Measurements from ENCODE around the gene PGC.
A peak's percentile ranks its signal among the peaks of the same experiment; 100 is the strongest.

PGC gene

DNA sequence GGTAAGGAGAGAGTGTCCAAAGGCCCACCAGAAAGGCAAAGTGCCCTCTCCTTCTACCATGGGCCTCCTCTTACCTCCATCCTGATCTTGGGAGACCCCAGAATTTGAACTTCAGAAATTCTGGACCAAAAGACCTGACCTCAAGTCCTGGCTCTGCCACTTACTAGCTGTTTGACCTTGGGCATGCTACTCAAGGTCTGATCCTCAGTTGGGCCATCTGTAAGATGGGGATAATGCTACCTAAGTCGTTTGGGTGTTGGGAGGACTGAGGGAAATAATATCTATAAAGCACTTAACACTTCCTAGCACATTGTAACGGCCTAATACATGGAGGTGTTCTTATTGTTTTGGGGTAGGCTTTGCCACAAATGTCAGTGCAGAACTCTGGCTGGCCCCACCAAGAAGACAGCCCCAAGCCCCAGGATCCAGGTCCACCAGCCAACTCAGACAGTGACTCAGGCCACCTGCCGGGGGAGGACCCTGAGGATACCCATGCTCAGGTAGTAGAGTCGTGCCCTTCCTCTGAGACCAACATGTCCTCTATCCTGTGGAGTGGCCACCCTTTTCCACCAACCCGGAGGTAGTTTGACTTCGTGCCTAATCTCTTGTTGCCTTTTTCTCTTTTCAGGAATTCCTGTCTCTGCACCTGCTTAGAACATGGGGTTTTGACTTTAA lies 36.0 kb upstream of the PGC start:
- Mint-ChIP-seq H3K27ac (ENCODE audit: low read depth) (no peak overlapping the region), H3K36me3 (ENCODE audit: insufficient read depth) (peaks cover 15% of the 10 kb centered on the region), H3K4me3 (no peak overlapping the region), H3K9me3 (no peaks in the 10 kb centered on the region), H3K4me1 (peaks cover 21% of the 10 kb centered on the region), H3K27me3 (no peaks in the 10 kb centered on the region)
- DNase-seq (ENCODE audit: low spot score in 2 of 2) (no peak), ATAC-seq (replicated peaks; ENCODE audit: extremely low read depth, poor library complexity, severe bottlenecking) (no peak)

DNA sequence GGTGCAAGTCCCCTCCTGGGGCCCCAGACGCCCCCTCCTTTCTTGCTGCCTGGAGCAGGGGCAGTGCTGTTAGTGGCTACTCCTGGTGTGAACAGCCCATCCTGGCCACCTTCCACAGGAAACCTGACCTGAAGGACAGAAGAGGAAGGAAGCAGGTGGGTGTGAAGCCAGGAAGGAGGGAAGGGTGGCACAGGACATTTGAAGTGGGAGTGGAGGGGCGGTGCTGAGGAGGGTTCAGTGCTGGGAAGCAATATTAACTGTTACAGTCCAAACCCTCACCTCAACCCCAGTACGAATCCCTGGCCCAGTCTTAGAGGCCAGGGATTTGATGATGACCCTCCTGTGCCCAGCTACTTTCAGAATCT lies 34.2 kb upstream of the PGC start:
- H3K4me1 Mint-ChIP-seq: peaks cover 21% of the 10 kb centered on the region

DNA sequence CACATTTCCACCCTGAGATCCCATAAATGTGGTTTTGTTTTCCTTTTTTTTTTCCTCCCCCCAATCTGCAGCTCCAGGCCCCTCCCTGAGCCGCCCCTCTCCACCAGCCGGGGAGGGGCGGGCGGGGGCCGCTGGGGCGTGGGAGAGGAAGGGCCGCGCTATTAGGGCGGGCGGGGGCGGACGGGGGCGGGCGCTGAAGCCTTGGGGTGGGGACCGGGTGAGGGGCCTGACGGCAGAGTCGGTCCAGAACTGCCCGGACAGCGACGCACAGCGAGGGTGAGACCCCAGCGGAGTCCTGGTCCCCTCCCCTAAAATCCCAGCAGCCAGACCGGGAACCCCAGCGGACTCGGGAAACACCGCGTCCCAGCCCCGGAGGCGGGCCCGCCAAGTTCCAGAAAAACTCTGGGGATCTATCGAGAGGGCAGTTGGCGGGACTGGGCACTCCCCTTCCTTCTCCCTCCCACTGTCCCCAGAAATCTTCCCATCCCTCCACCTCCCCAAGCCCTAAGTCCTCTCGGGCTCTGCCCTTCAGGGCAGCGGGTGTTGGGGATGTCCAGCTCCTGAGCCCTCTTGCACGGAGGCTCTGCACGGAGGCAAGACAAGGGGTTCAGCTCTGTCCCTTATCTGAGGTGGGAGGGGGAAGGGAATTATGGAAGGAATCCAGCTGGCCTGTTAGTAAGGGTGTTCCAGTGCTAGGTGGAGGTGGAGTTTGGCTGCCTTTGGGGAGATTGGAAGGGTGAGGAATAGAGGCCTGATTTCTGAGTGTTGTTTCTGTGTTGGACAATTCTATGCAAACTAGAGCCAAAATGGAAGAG lies 33.6 kb upstream of the PGC start, which contains the start of gene PRICKLE4:
TSS of gene PRICKLE4 (plus strand) at position 232 of the 815 bp plus-strand sequence. CDS start 2,692 bp downstream, outside the sequence.
- DNase-seq (ENCODE audit: low spot score in 2 of 2) (no peak), ATAC-seq (replicated peaks; ENCODE audit: extremely low read depth, poor library complexity, severe bottlenecking) (no peak)
- no peaks in the 10 kb centered on the region for H3K9me3 Mint-ChIP-seq
- peak within 1 kb of the TSS; percentile 90 for H3K4me3 Mint-ChIP-seq
- peaks cover 21% of the 10 kb centered on the region for H3K4me1 Mint-ChIP-seq
- H3K27me3 Mint-ChIP-seq: no peaks in the 10 kb centered on the region
- peaks cover 5% of the 10 kb centered on the region for H3K36me3 Mint-ChIP-seq (ENCODE audit: insufficient read depth)
- H3K27ac Mint-ChIP-seq (ENCODE audit: low read depth): peak within 1 kb of the TSS; percentile 55

More for the DNA sequence above, 34.2 kb upstream of the PGC start:
- ATAC-seq (replicated peaks; ENCODE audit: extremely low read depth, poor library complexity, severe bottlenecking) (no peak), DNase-seq (ENCODE audit: low spot score in 2 of 2) (no peak)
- peaks cover 6% of the 10 kb centered on the region for H3K36me3 Mint-ChIP-seq (ENCODE audit: insufficient read depth)
- no peaks in the 10 kb centered on the region for H3K9me3 Mint-ChIP-seq
- H3K4me3 Mint-ChIP-seq: peak overlapping the region; percentile 70
- H3K27me3 Mint-ChIP-seq: no peaks in the 10 kb centered on the region
- H3K27ac Mint-ChIP-seq (ENCODE audit: low read depth): no peak overlapping the region

DNA sequence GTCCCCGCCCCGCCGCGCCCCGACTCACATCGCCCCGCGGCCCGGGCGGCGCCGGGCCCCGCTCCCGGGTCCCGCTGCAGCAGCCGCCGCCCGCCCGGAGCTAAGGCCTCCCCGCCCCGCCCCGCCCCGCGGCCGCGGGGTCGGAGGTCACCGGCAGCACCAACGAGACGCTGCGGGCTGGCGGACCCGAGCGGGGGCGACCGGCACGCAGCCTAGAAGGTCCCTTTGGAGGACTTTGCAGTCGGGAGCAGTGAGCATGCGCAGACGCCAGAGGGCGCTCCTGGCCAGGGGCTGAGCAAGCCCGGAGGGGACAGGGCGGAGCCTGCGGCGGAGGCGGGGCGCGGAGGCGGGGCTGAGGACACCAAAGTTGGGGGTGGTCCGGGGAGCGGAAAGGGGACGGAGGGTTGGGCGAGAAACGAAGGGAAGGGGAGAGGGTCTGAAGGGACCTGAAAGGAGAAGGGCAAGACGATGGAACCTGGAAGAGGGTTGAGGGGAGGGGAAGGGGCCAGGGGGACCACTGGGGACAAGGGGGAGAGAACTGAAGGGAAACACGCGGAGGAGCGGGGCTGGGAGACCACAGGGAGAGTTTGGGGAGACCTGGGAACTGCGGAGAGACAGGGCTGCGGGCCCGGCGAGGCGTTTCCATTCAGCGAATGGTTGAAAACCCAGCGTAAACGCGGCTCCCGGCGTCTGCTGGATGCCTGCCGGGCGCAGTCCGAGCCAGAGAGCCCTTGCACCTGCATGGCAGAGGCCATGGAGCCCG lies 32.8 kb upstream of the PGC start, which contains the start of gene FRS3:
TSS of gene FRS3 (minus strand) at position 113 of the 763 bp plus-strand sequence. CDS start 2,913 bp downstream, outside the sequence.
- Mint-ChIP-seq H3K9me3 (no peaks in the 10 kb centered on the region), H3K36me3 (ENCODE audit: insufficient read depth) (peaks cover 5% of the 10 kb centered on the region)

DNA sequence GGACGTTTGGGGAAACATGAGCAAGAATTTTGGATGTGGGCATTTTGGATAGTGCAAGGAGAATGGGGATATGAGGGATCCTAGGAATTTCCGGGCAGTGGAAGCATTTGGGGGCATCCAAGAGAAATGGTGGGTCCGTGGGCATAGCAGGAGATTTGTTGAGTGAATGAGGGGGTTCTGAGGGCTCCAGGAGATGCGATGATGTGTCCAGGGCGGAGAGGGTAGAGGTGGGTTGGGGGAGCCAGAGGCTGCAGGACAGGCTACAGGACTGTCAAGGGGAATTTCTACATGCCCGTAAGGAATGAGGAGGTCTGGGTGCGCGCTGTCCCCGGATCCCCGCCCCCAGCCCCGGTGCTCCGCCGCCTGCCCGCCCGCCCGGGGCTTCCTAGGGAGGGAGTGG lies 32.1 kb upstream of the PGC start:
- Mint-ChIP-seq H3K4me1 (peaks cover 21% of the 10 kb centered on the region), H3K27ac (ENCODE audit: low read depth) (peak overlapping the region; percentile 81), H3K36me3 (ENCODE audit: insufficient read depth) (peaks cover 5% of the 10 kb centered on the region), H3K4me3 (peak overlapping the region; percentile 90), H3K9me3 (no peaks in the 10 kb centered on the region), H3K27me3 (no peaks in the 10 kb centered on the region)
- no peak for DNase-seq (ENCODE audit: low spot score in 2 of 2)
- ATAC-seq (replicated peaks; ENCODE audit: extremely low read depth, poor library complexity, severe bottlenecking): peak; percentile 1

More for the DNA sequence above, 32.8 kb upstream of the PGC start, which contains the start of gene FRS3:
- peak within 1 kb of the TSS; percentile 90 for H3K4me3 Mint-ChIP-seq
- peaks cover 21% of the 10 kb centered on the region for H3K4me1 Mint-ChIP-seq
- H3K27ac Mint-ChIP-seq (ENCODE audit: low read depth): peak within 1 kb of the TSS; percentile 81
- ATAC-seq (replicated peaks; ENCODE audit: extremely low read depth, poor library complexity, severe bottlenecking): peak; percentile 98
- DNase-seq (ENCODE audit: low spot score in 2 of 2): peak; percentile 97 to 99
- H3K27me3 Mint-ChIP-seq: no peaks in the 10 kb centered on the region

DNA sequence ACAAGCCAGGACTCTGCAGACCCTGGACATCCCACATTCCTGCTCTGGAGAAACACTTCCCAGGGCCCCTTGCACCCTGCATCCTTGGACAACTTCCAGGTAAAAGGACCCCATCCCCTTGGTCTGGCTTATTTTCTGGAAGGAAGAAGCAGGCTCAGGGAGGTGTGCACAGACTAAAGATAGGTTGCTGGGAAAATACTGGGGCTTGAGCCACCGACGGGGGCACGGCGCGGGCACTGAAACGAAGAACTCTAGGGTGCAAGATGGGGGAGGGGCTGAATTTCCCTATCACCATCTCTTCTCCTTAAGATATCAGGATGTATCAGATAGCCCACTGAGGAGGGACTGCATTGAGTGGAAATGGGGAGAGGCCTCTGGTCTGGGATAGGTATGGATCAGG lies 31.7 kb upstream of the PGC start:
- ATAC-seq (replicated peaks; ENCODE audit: extremely low read depth, poor library complexity, severe bottlenecking) (no peak), DNase-seq (ENCODE audit: low spot score in 2 of 2) (no peak)
- Mint-ChIP-seq H3K4me3 (peak overlapping the region; percentile 90), H3K27ac (ENCODE audit: low read depth) (peak overlapping the region; percentile 81), H3K27me3 (no peaks in the 10 kb centered on the region), H3K4me1 (peaks cover 21% of the 10 kb centered on the region), H3K9me3 (no peaks in the 10 kb centered on the region), H3K36me3 (ENCODE audit: insufficient read depth) (peaks cover 6% of the 10 kb centered on the region)

DNA sequence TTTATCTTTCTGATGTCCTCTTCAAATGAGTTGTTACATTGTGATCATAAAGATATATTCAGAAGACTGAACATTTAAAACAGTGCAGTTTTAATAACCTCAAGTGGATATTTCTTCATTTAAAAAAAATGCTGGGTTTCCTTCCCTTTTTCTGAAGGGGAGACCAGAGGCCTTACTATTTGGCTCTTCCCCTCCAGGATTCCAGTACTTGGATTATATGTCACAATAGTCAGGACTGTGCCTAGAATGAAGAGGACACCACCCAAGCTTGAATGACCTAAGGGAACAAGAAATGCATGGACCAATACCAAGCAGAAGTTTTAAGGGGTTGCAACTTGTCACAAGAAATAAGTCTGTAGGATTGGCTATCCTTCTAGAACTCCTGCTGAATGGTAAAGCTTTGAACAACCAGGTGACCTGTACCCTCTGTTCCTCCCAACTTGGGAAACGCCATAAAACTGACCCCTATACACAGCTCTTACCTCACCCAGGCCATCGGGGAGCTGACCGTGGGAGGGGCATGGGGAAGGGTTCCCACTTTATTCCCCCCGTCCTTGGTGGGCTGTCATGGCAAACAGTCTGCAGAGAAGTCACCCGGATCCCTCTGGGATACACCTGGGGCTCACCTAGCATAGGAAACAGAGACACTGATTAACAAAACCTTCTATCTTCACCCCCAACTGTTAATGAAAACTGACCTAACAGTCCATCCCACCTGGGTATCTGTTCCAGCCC lies 30.5 kb upstream of the PGC start:
- Mint-ChIP-seq H3K36me3 (ENCODE audit: insufficient read depth) (peaks cover 6% of the 10 kb centered on the region), H3K27ac (ENCODE audit: low read depth) (no peak overlapping the region), H3K27me3 (no peaks in the 10 kb centered on the region), H3K9me3 (no peaks in the 10 kb centered on the region), H3K4me1 (peaks cover 21% of the 10 kb centered on the region), H3K4me3 (peak overlapping the region; percentile 90)
- DNase-seq (ENCODE audit: low spot score in 2 of 2): no peak
- no peak for ATAC-seq (replicated peaks; ENCODE audit: extremely low read depth, poor library complexity, severe bottlenecking)

DNA sequence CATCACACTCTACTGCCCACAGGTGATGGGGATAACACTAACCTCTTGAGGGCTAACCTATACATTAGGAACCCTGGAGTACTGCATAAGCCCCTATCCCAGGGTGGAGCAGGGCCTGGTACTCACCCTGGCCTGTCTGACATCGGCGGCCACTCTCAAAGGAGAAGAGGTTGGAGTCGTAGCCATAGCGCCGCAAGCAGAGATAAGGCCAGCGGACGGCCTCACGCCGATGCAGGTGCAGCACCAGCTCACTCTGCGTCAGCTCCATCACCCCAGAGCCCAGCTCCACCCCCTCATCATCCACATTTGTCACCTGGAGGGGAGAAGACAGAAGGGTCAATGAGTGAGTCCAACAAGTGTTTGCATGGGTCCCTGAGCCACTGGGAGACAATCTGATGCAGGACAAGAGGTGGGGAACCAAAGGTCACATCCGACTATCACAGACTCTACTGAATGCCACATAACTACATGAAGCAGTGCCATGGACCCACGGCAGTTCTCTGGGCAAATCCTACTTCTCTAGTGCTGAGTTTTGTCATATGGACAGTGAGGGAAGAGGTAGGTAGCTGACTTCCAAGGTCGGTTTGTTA lies 28.2 kb upstream of the PGC start:
- no peak for DNase-seq (ENCODE audit: low spot score in 2 of 2)
- ATAC-seq (replicated peaks; ENCODE audit: extremely low read depth, poor library complexity, severe bottlenecking): no peak
- Mint-ChIP-seq H3K4me3 (no peak overlapping the region), H3K4me1 (peaks cover 15% of the 10 kb centered on the region), H3K36me3 (ENCODE audit: insufficient read depth) (peaks cover 11% of the 10 kb centered on the region), H3K27me3 (no peaks in the 10 kb centered on the region), H3K27ac (ENCODE audit: low read depth) (no peak overlapping the region), H3K9me3 (no peaks in the 10 kb centered on the region)

DNA sequence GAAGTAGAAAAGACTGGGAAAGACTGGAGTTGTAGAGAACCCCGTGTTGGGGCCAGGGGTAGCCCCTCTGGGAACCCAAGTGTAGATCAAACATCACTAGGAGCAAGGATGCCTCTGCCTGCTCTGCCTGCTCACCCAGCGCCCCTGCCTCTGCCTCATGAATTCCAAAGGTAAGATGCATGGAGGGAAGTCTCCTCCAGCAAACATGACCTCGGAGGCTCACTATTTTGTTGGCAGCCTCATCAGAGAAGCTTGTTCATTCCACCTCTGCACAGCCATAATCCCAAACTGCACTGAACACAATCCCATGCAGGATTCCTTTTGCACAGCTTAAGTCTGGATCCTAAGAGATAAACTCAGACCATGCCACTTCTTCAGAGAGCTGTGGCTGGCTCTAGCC lies 27.6 kb upstream of the PGC start:
- Mint-ChIP-seq H3K36me3 (ENCODE audit: insufficient read depth) (peaks cover 12% of the 10 kb centered on the region), H3K4me1 (peaks cover 11% of the 10 kb centered on the region), H3K9me3 (no peaks in the 10 kb centered on the region), H3K4me3 (no peak overlapping the region), H3K27me3 (no peaks in the 10 kb centered on the region), H3K27ac (ENCODE audit: low read depth) (no peak overlapping the region)
- ATAC-seq (replicated peaks; ENCODE audit: extremely low read depth, poor library complexity, severe bottlenecking) (no peak), DNase-seq (ENCODE audit: low spot score in 2 of 2) (no peak)

DNA sequence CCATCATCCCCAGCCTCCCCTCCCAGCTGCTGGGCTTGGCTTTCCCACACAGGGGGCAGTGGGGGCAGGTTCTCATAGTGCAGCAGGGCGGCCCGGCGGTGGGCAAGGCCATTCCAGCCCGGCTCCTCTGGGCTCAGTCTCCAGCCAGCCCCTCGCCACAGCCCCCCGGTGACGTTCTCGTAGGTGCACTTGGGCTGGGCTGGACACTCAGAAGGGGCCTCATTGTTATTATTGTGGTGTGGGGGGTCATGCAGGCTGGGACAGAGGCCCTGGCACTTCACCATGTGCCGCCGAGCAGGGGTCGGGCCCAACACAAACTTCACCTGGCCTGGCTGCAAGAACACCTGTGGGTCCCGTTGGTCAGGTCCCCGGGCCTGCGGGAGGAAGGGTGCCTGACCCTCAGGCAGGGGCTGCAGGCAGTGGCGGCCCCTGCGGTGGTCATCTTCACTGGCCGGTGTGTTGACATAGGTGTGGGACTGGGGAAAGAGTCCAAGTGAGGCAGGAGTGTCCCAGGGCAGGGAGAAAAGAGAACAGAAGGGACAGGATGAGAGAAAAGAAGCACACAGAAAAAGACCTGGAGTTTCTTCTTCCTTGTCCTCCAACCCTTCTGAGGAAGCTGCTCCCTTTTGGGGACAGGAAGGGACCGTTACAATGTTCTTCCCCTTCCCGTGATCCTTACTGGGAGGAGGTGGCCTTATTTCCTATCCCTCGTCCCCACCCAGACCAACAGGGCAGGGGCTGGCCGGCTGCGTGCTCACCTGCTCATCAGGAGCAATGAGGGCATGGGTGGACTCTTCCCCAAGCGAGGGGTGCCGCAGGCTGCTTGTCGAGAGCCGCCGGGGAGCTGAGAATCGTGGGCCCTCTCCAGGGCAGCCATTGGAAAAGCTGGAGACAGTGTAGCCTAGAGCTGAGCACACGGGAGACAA lies 24.1 kb upstream of the PGC start:
- no peaks in the 10 kb centered on the region for H3K9me3 Mint-ChIP-seq
- no peaks in the 10 kb centered on the region for H3K4me1 Mint-ChIP-seq
- no peak overlapping the region for H3K4me3 Mint-ChIP-seq
- no peaks in the 10 kb centered on the region for H3K27me3 Mint-ChIP-seq
- ATAC-seq (replicated peaks; ENCODE audit: extremely low read depth, poor library complexity, severe bottlenecking) (no peak), DNase-seq (ENCODE audit: low spot score in 2 of 2) (no peak)
- peaks cover 9% of the 10 kb centered on the region for H3K36me3 Mint-ChIP-seq (ENCODE audit: insufficient read depth)
- no peak overlapping the region for H3K27ac Mint-ChIP-seq (ENCODE audit: low read depth)

Data from central memory CD8-positive, alpha-beta T cell (primary cell).